GM06990 (cell line): ENCODE measurements around the gene LAMA3.

ENCODE experiments used
- DNase-seq: peaks from one replicate; pipeline ENCODE4 v3.0.0-alpha.2; 2011; ENCODE audit not compliant: insufficient read length; ENCODE audit errors: extremely low read depth
- H3K27me3 ChIP-seq: replicated peaks from 2 replicates; pipeline ENCODE4 v1.6.0; 2011; ENCODE audit warnings: low read length; ENCODE audit not compliant: control insufficient read depth, insufficient read depth
- H3K36me3 ChIP-seq: 2 replicates; pipeline ENCODE4 v1.5.1; 2011; ENCODE audit warnings: low read length; ENCODE audit not compliant: control insufficient read depth, insufficient read depth
- H3K4me3 ChIP-seq: replicated peaks from 2 replicates; pipeline ENCODE4 v1.5.1; 2011; ENCODE audit warnings: low read depth, mild to moderate bottlenecking, control low read depth, low read length
- CTCF ChIP-seq: IDR thresholded peaks from 2 replicates; pipeline ENCODE4 v1.5.1; 2011; ENCODE audit warnings: low read length, control low read depth, mild to moderate bottlenecking, inconsistent platforms; ENCODE audit not compliant: insufficient read depth, poor library complexity, severe bottlenecking

LAMA3 gene

GRCh38 chr18:23690505-23691068 is 1.3 kb downstream of the LAMA3 start:
- no peak for TF ChIP-seq CTCF
- H3K27me3 ChIP-seq, result no peaks in the 10 kb centered on the region; the same call in 1 of the 2 replicates
- no peaks in the 10 kb centered on the region for H3K36me3 ChIP-seq
- no peak for DNase-seq
- no peak overlapping the region for H3K4me3 ChIP-seq

- no peak for DNase-seq
- H3K4me3 ChIP-seq, result no peak overlapping the region
Measured at GRCh38 chr18:23693846-23694245, 4.6 kb downstream of the LAMA3 start.

GRCh38 chr18:23694637-23695430 is 5.6 kb downstream of the LAMA3 start:
- no peak overlapping the region for H3K4me3 ChIP-seq
- TF ChIP-seq CTCF, result no peak
- H3K27me3 ChIP-seq, result no peaks in the 10 kb centered on the region; the same call in 1 of the 2 replicates
- DNase-seq, result no peak
- no peaks in the 10 kb centered on the region for H3K36me3 ChIP-seq

More at GRCh38 chr18:23693846-23694245, 4.6 kb downstream of the LAMA3 start:
- Histone ChIP-seq H3K27me3 (no peaks in the 10 kb centered on the region; the same call in 1 of the 2 replicates), H3K36me3 (no peaks in the 10 kb centered on the region)
- TF ChIP-seq CTCF, result no peak

GRCh38 chr18:23701017-23701416 is 11.8 kb downstream of the LAMA3 start:
- no peak for TF ChIP-seq CTCF
- no peak overlapping the region; the same call in 1 of the 2 replicates for H3K4me3 ChIP-seq
- no peaks in the 10 kb centered on the region for H3K36me3 ChIP-seq
- H3K27me3 ChIP-seq, result no peaks in the 10 kb centered on the region
- DNase-seq, result no peak

- no peaks in the 10 kb centered on the region for H3K27me3 ChIP-seq
- TF ChIP-seq CTCF, result no peak
- H3K36me3 ChIP-seq, result no peaks in the 10 kb centered on the region
- DNase-seq, result no peak
- no peak overlapping the region for H3K4me3 ChIP-seq
Measured at GRCh38 chr18:23701544-23702064, 12.4 kb downstream of the LAMA3 start.
